Sigmoid colon (tissue), 7 donors: ENCODE measurements around the gene KLHL14. TPM values are rescaled to one million over a fixed set of nuclear protein-coding genes. Genes with fewer than 3 reads are reported as not detected.

Source experiments
- DNase-seq: peaks from one replicate; pipeline ENCODE4 v3.0.0-alpha.2; 2019
- H3K27ac ChIP-seq, 4 donors: fragments of 200-600 bp; sonication (generic); one replicate each; pipeline ENCODE4 v1.5.1; 2016 to 2019; ENCODE audit warnings: mild to moderate bottlenecking in 1 of 4
- H3K27me3 ChIP-seq, 3 donors: fragments of 200-600 bp; sonication (generic); one replicate each; pipeline ENCODE4 v1.5.1; 2019; ENCODE audit warnings: mild to moderate bottlenecking in 1 of 3
- H3K36me3 ChIP-seq, 4 donors: fragments of 200-600 bp; sonication (generic); one replicate each; pipeline ENCODE4 v1.5.1; 2016 to 2019
- H3K4me1 ChIP-seq, 4 donors: fragments of 200-600 bp; sonication (generic); one replicate each; pipeline ENCODE4 v1.5.1; 2017 to 2019
- H3K4me3 ChIP-seq, 4 donors: fragments of 200-600 bp; sonication (generic); one replicate each; pipeline ENCODE4 v1.5.1; 2017 to 2019; ENCODE audit warnings: mild to moderate bottlenecking in 2 of 4, moderate library complexity in 1 of 4
- H3K9me3 ChIP-seq, 4 donors: fragments of 200-600 bp in 3 of 4; sonication (generic) in 3 of 4; one replicate each; pipeline versions ENCODE4 v1.5.1 to v1.6.1; 2013 to 2019
- CTCF ChIP-seq, 4 experiments: fragments of 450-650 bp in 3 of 4; fragments of 200-600 bp in 1 of 4; IDR thresholded peaks; one replicate each; pipeline ENCODE4 v1.5.1; 2016 to 2019; ENCODE audit warnings: antibody characterized with exemption in 4 of 4, mild to moderate bottlenecking in 3 of 4, moderate library complexity in 2 of 4
- EP300 ChIP-seq, 4 donors: sonication (generic); formaldehyde crosslinking; IDR thresholded peaks; one replicate each; pipeline ENCODE4 v1.6.1; 2017; ENCODE audit warnings: antibody characterized with exemption in 4 of 4
- POLR2A ChIP-seq, 2 donors: fragments of 450-650 bp; IDR thresholded peaks; one replicate each; pipeline ENCODE4 v1.6.1; 2016; ENCODE audit warnings: antibody characterized with exemption in 2 of 2, mild to moderate bottlenecking in 2 of 2, moderate library complexity in 2 of 2
- POLR2AphosphoS5 ChIP-seq, 4 donors: sonication (generic); formaldehyde crosslinking; IDR thresholded peaks; one replicate each; pipeline ENCODE4 v1.6.1; 2017; ENCODE audit warnings: antibody characterized with exemption in 4 of 4
- WGBS, 2 donors: extraction: QIAGEN DNeasy Blood & Tissue Kit; methylation state at CpG; one replicate each; pipeline ENCODE4 v1.1.7; 2013; 5-methylcytosine and 5-hydroxymethylcytosine counted together
- intact Hi-C: fragments of 100-400 bp; cut with DNase I; formaldehyde crosslinking; loops from one replicate; pipeline ENCODE4 v1.15.1; 2023
- polyA plus RNA-seq, 3 donors: library from polyadenylated mRNA; stranded (reverse); fragments of 200-250 nt; gene quantifications; one replicate each; pipeline ENCODE4 v1.2.3, GENCODE V29; 2013
- total RNA-seq, 4 donors: library from RNA; depleted of rRNA; stranded (reverse); fragments of >200 nt; gene quantifications; one replicate each; pipeline ENCODE4 v1.1.0, GENCODE V29; 2016
- donor health status: healthy with polysubstance abuse.
- donor health status: Bipolar disorder and iron deficiency.
- donor health status: healthy.

KLHL14 gene
- total and polyA plus RNA-seq, 7 donors = under 0.01 to 2.9 (median 0.52) TPM; not detected in 1

- H3K4me1 ChIP-seq = no peaks in the 10 kb centered on the region
- H3K36me3 ChIP-seq = no peaks in the 10 kb centered on the region
- TF ChIP-seq EP300 (IDR thresholded peaks at IDR 0.05) (no peak), POLR2AphosphoS5 (IDR thresholded peaks at IDR 0.05) (no peak), POLR2A (IDR thresholded peaks at IDR 0.05) (no peak), CTCF (IDR thresholded peaks at IDR 0.05) (no peak)
- no peaks in the 10 kb centered on the region for H3K27me3 ChIP-seq
- DNase-seq = no peak
- H3K4me3 ChIP-seq = no peak overlapping the region
- WGBS, 2 donors = 79 to 86% methylated on average over 2 of the region's 2 CpGs
- intact Hi-C loops = no loop called here
- H3K9me3 ChIP-seq = no peaks in the 10 kb centered on the region
- H3K27ac ChIP-seq = no peak overlapping the region
Measured at GRCh38 chr18:32759611-32760167, 13.1 kb downstream of the KLHL14 start.

GRCh38 chr18:32754508-32755263 is 18.1 kb downstream of the KLHL14 start:
- H3K4me3 ChIP-seq = no peak overlapping the region
- 41 to 53% methylated on average over 7 of the region's 7 CpGs for WGBS, 2 donors
- no peak for DNase-seq
- no peak overlapping the region for H3K27ac ChIP-seq
- intact Hi-C loops = no loop called here
- no peak for TF ChIP-seq CTCF (IDR thresholded peaks at IDR 0.05)
- no peak for TF ChIP-seq POLR2A (IDR thresholded peaks at IDR 0.05)
- no peak for TF ChIP-seq POLR2AphosphoS5 (IDR thresholded peaks at IDR 0.05)
- no peak for TF ChIP-seq EP300 (IDR thresholded peaks at IDR 0.05)
- H3K36me3 ChIP-seq = no peaks in the 10 kb centered on the region
- no peaks in the 10 kb centered on the region for H3K27me3 ChIP-seq
- H3K4me1 ChIP-seq = no peaks in the 10 kb centered on the region
- no peaks in the 10 kb centered on the region for H3K9me3 ChIP-seq

GRCh38 chr18:32753656-32754260 is 19.1 kb downstream of the KLHL14 start:
- Histone ChIP-seq H3K4me3 (no peak overlapping the region), H3K27me3 (no peaks in the 10 kb centered on the region), H3K27ac (no peak overlapping the region), H3K9me3 (no peaks in the 10 kb centered on the region), H3K36me3 (no peaks in the 10 kb centered on the region), H3K4me1 (no peaks in the 10 kb centered on the region)
- 55 to 71% methylated on average over 4 of the region's 4 CpGs for WGBS, 2 donors
- no peak for TF ChIP-seq CTCF (IDR thresholded peaks at IDR 0.05)
- intact Hi-C loops = no loop called here
- DNase-seq = no peak

- Histone ChIP-seq H3K4me3 (no peak overlapping the region), H3K27ac (no peak overlapping the region), H3K36me3 (no peaks in the 10 kb centered on the region), H3K27me3 (no peaks in the 10 kb centered on the region), H3K4me1 (no peaks in the 10 kb centered on the region), H3K9me3 (no peaks in the 10 kb centered on the region)
- no peak for DNase-seq
- WGBS, 2 donors = 88 to 92% methylated on average over 3 of the region's 3 CpGs
- intact Hi-C loops = no loop called here
- TF ChIP-seq POLR2AphosphoS5 (IDR thresholded peaks at IDR 0.05) = no peak
- no peak for TF ChIP-seq CTCF (IDR thresholded peaks at IDR 0.05)
- TF ChIP-seq POLR2A (IDR thresholded peaks at IDR 0.05) = no peak
- no peak for TF ChIP-seq EP300 (IDR thresholded peaks at IDR 0.05)
Measured at GRCh38 chr18:32750328-32750727, 22.5 kb downstream of the KLHL14 start.
